ENCODE results near the gene FKBP3.

GRCh38 chr14:45135156-45135555 lies 875 bp upstream of the FKBP3 start:
- no peak for TF ChIP-seq POLR2A (IDR thresholded peaks at IDR 0.05)
- no peak for TF ChIP-seq CTCF (IDR thresholded peaks at IDR 0.05)
- no peak for TF ChIP-seq EP300 (IDR thresholded peaks at IDR 0.05)
- no peak for TF ChIP-seq POLR2AphosphoS5 (IDR thresholded peaks at IDR 0.05)
